MM.1S (cell line): ENCODE measurements around the gene HOXA6.

Experiments used
- DNase-seq: peaks from one replicate; pipeline ENCODE4 v3.0.0-alpha.2; 2015
- H2AFZ ChIP-seq: fragments of 300-600 bp; sonication (generic); 2 replicates; pipeline ENCODE4 v1.6.0; 2016; ENCODE audit warnings: antibody characterized with exemption, low read length
- H3F3A ChIP-seq: fragments of 300-600 bp; sonication (generic); 2 replicates; pipeline ENCODE4 v1.6.1; 2016; ENCODE audit warnings: mild to moderate bottlenecking, antibody characterized with exemption, low read length, moderate library complexity, mixed read lengths; ENCODE audit not compliant: insufficient read depth
- H3K27ac ChIP-seq: fragments of 300-600 bp; sonication (generic); 2 replicates; pipeline ENCODE4 v1.5.1; 2016; ENCODE audit warnings: mild to moderate bottlenecking, low read length
- H3K27me3 ChIP-seq: fragments of 300-600 bp; sonication (generic); replicated peaks from 2 replicates; pipeline ENCODE4 v1.6.0; 2016; ENCODE audit warnings: low read length; ENCODE audit not compliant: insufficient read depth
- H3K36me3 ChIP-seq: fragments of 300-600 bp; sonication (generic); replicated peaks from 2 replicates; pipeline ENCODE4 v1.6.1; 2016; ENCODE audit warnings: mild to moderate bottlenecking, low read length, mixed read lengths; ENCODE audit not compliant: insufficient read depth
- H3K4me1 ChIP-seq: fragments of 300-600 bp; sonication (generic); 2 replicates; pipeline ENCODE4 v1.6.1; 2016; ENCODE audit warnings: low read length, mixed read lengths
- H3K4me2 ChIP-seq: fragments of 300-600 bp; sonication (generic); 2 replicates; pipeline ENCODE4 v1.6.0; 2016; ENCODE audit warnings: low read depth, low read length
- H3K4me3 ChIP-seq: fragments of 300-600 bp; sonication (generic); 2 replicates; pipeline ENCODE4 v1.5.1; 2016; ENCODE audit warnings: low read length, mixed read lengths
- H3K79me2 ChIP-seq: fragments of 300-600 bp; sonication (generic); 2 replicates; pipeline ENCODE4 v1.6.1; 2016; ENCODE audit warnings: mixed run types, low read length, mixed read lengths
- H3K9ac ChIP-seq: fragments of 300-600 bp; sonication (generic); 2 replicates; pipeline ENCODE4 v1.6.1; 2016; ENCODE audit warnings: low read length, mixed read lengths
- H3K9me2 ChIP-seq: fragments of 300-600 bp; sonication (generic); replicated peaks from 2 replicates; pipeline ENCODE4 v1.6.1; 2016; ENCODE audit warnings: mild to moderate bottlenecking, low read length, mixed read lengths; ENCODE audit not compliant: insufficient read depth
- H3K9me3 ChIP-seq: fragments of 300-600 bp; sonication (generic); replicated peaks from 2 replicates; pipeline ENCODE4 v1.6.1; 2016; ENCODE audit warnings: mild to moderate bottlenecking, low read length, mixed read lengths; ENCODE audit not compliant: insufficient read depth
- H4K20me1 ChIP-seq: fragments of 300-600 bp; sonication (generic); 2 replicates; pipeline ENCODE4 v1.6.1; 2016; ENCODE audit warnings: mild to moderate bottlenecking, low read length, moderate library complexity, mixed read lengths; ENCODE audit not compliant: insufficient read depth
- CTCF ChIP-seq: fragments of 300-600 bp; sonication (generic); IDR thresholded peaks from 2 replicates; pipeline ENCODE4 v1.5.1; 2016; ENCODE audit warnings: antibody characterized with exemption, low read length, mixed read lengths
- EZH2 ChIP-seq: fragments of 300-600 bp; sonication (generic); optimal IDR thresholded peaks from 2 replicates; pipeline ENCODE3; 2017; ENCODE audit warnings: low read depth, mild to moderate bottlenecking, antibody characterized with exemption, low read length, mixed read lengths
- EZH2phosphoT487 ChIP-seq: fragments of 300-600 bp; sonication (generic); IDR thresholded peaks from 2 replicates; pipeline ENCODE4 v1.6.1; 2018; ENCODE audit warnings: antibody characterized with exemption, low read length

HOXA6 gene

DNA sequence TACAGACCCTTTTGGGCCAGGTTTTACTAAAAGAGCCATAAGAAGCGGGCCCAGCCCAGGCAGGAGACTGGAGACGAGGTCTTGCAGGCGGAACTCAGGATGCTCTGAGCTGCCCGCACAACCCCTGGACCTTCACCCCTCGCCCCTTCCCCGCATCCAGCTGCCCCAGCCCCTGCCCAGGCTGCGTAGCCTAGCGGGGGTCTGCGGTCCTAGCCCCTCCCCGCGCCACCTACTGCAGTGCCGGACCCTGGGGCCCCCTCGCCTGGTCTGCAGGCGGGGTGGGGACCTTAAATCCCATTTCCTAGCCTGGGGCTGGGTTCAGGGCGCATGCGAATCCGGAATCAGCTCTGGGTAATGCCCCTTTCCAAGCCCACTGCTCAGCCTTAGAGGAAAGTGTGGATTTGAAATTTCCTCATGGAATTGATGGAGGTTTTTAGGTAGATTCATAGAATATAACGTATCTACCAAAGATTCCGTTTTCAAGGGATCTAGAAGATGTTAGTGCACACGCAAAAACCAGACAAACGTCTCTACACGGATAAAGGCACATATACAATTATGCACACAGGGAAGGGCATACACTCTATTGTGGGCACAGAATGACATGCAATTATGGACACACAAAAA, 5.4 kb upstream of the HOXA6 start:
- H3F3A ChIP-seq, result no peaks in the 10 kb centered on the region
- no peak for DNase-seq
- no peaks in the 10 kb centered on the region for H4K20me1 ChIP-seq
- no peaks in the 10 kb centered on the region for H3K36me3 ChIP-seq
- peaks cover 87% of the 10 kb centered on the region for H3K27me3 ChIP-seq
- H2AFZ ChIP-seq, result no peak overlapping the region
- no peaks in the 10 kb centered on the region for H3K9me2 ChIP-seq
- no peaks in the 10 kb centered on the region for H3K9me3 ChIP-seq
- TF ChIP-seq CTCF, result no peak
- TF ChIP-seq EZH2, result no peak
- TF ChIP-seq EZH2phosphoT487, result no peak
- H3K9ac ChIP-seq, result no peak overlapping the region
- H3K4me1 ChIP-seq, result peaks cover 7% of the 10 kb centered on the region; the same call in 1 of the 2 replicates
- no peak overlapping the region for H3K4me3 ChIP-seq
- H3K4me2 ChIP-seq, result peak overlapping the region; percentile 96; the same call in 1 of the 2 replicates
- no peak overlapping the region for H3K27ac ChIP-seq
- no peaks in the 10 kb centered on the region for H3K79me2 ChIP-seq

- peaks cover 85% of the 10 kb centered on the region for H3K27me3 ChIP-seq
- no peak within 1 kb of the TSS for H3K9ac ChIP-seq
These were observed 4.6 kb upstream of the HOXA6 start, which contains the start of gene HOXA3 for GRCh38 chr7:27151931-27152815. Gene HOXA3 (minus strand): TSS chr7:27152583. CDS start chr7:27110640, 41,943 bp downstream.

DNA sequence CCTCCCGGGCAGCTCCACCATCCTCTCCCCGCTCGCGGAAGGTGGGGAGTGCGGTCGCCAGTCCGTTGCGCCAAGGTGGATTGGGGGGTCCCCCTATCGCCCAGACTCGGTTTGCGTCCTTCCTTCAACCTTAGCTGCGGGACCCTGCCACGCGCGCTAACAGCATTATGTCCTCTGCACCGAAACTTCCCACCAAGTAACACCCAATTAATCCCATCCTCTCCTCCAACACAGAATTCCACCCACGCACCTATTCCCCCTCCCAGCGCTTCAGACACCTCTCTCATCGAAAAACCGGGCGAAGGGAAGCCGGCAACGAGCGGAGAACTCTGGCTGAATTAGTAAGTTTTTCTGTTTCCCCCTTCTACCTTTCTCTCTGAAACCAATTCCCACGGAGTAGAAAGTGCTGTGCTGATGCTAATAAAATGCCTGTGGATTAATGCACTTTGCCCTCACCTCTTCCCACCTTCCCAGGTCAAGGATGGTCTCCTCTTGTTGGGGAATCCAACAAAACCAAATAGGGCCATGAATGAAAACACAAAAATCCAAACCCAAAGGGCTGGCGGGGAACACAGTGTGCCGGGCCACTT, 3.9 kb upstream of the HOXA6 start:
- Histone ChIP-seq H3K36me3 (no peaks in the 10 kb centered on the region), H3K27ac (no peak overlapping the region), H3K79me2 (no peaks in the 10 kb centered on the region), H3K9me2 (no peaks in the 10 kb centered on the region), H3K4me2 (peak overlapping the region; percentile 96), H3F3A (no peaks in the 10 kb centered on the region), H3K9ac (no peak overlapping the region), H2AFZ (peak overlapping the region; percentile 64), H3K4me1 (peaks cover 7% of the 10 kb centered on the region; the same call in 1 of the 2 replicates), H3K9me3 (no peaks in the 10 kb centered on the region), H3K4me3 (peak overlapping the region; percentile 61), H3K27me3 (peaks cover 86% of the 10 kb centered on the region), H4K20me1 (no peaks in the 10 kb centered on the region)
- no peak for DNase-seq
- TF ChIP-seq CTCF (no peak), EZH2 (no peak), EZH2phosphoT487 (no peak)

More at GRCh38 chr7:27151931-27152815, 4.6 kb upstream of the HOXA6 start, which contains the start of gene HOXA3:
- no peaks in the 10 kb centered on the region for H3F3A ChIP-seq
- H3K4me1 ChIP-seq, result peaks cover 7% of the 10 kb centered on the region; the same call in 1 of the 2 replicates
- H3K79me2 ChIP-seq, result no peaks in the 10 kb centered on the region
- no peak for DNase-seq
- no peak within 1 kb of the TSS for H3K27ac ChIP-seq
- H2AFZ ChIP-seq, result peak within 1 kb of the TSS; percentile 39; the same call in 1 of the 2 replicates
- peak within 1 kb of the TSS; percentile 96 for H3K4me2 ChIP-seq
- no peaks in the 10 kb centered on the region for H3K9me2 ChIP-seq
- H3K36me3 ChIP-seq, result no peaks in the 10 kb centered on the region
- TF ChIP-seq EZH2 (peak; percentile 34), EZH2phosphoT487 (no peak)
- peak within 1 kb of the TSS; percentile 61 for H3K4me3 ChIP-seq
- no peaks in the 10 kb centered on the region for H3K9me3 ChIP-seq
- H4K20me1 ChIP-seq, result no peaks in the 10 kb centered on the region
